22Rv1 (cell line): ENCODE results near the gene RFC5.
"Not testable (repeated sequence)": the region's sequence is repeated elsewhere in the genome, so short reads cannot be mapped to it uniquely, and the experiment has no call there.

Experiments
- H3K27ac ChIP-seq: fragments of 450-650 bp; 2 replicates; pipeline ENCODE4 v1.5.1; 2017
- ZFX ChIP-seq: fragments of 450-650 bp; IDR thresholded peaks from 2 replicates; pipeline ENCODE4 v1.6.1; 2017; ENCODE audit warnings: antibody characterized with exemption, borderline replicate concordance
- TF ChIP-seq, protein P1 (sequence below): fragments of 450-650 bp; IDR thresholded peaks from 2 replicates; pipeline ENCODE4 v1.5.1; 2017; ENCODE audit warnings: mild to moderate bottlenecking

Gene RFC5

DNA sequence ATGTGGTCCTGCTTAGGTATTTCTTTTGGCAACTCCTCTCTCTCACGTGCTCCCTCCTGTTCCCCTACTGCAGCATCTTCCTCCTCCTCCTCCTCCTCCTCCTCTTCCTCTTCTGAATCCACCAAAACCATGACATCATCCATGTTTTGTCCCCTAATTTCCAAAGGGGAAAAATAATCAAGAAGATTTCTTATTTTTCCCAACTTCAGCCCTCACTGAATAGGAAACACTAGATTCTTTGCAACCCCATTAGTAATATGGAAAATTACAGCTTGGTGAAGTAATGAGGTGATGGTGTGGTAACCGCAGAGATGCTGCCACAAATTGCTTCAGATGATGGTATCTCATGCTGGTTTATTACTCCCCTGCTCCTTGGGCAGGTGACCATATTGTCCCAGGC is 51.9 kb downstream of the RFC5 start:
- H3K27ac ChIP-seq: no peak overlapping the region
- TF ChIP-seq ZFX: no peak
- TF ChIP-seq, protein P1, sequence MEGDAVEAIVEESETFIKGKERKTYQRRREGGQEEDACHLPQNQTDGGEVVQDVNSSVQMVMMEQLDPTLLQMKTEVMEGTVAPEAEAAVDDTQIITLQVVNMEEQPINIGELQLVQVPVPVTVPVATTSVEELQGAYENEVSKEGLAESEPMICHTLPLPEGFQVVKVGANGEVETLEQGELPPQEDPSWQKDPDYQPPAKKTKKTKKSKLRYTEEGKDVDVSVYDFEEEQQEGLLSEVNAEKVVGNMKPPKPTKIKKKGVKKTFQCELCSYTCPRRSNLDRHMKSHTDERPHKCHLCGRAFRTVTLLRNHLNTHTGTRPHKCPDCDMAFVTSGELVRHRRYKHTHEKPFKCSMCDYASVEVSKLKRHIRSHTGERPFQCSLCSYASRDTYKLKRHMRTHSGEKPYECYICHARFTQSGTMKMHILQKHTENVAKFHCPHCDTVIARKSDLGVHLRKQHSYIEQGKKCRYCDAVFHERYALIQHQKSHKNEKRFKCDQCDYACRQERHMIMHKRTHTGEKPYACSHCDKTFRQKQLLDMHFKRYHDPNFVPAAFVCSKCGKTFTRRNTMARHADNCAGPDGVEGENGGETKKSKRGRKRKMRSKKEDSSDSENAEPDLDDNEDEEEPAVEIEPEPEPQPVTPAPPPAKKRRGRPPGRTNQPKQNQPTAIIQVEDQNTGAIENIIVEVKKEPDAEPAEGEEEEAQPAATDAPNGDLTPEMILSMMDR: no peak

DNA sequence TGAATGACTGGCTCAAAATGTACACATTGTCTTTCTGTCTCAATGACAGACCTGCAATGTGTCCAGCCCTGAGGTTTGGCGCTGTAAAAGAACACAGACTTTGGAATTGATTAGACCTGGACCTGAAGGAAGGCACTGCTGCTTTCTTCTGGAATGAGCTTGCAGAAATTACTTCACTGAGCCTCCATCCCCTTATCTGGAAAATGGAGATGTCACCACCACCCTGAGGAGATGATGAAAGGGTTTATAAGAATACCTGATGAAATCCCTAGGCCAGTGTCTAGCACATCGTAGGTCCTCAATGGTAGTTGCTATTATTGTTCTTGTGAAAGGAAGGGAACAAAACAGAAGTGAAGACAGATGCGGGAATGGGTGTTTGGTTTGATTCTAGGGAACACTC is 54.1 kb downstream of the RFC5 start:
- TF ChIP-seq, protein P1: no peak
- no peak for TF ChIP-seq ZFX
- H3K27ac ChIP-seq: no peak overlapping the region

DNA sequence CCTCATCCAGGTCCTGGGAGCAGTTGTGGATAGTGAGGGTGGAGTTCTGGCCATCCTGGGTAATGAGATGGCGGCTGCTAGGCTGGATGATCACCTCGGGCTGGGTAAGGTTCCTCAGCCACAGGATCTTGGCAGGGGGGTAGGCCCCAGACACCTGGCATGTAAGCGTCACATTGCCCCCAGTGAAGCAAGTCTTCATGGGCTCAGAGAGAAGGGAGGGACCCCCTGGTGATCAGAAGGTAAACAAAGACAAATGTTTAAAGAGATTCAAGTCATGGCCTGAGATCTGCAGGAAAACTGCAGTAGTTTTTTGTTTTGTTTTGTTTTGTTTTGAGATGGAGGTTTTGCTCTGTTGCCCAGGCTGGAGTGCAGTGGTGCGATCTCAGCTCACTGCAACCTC is 57.3 kb downstream of the RFC5 start:
- TF ChIP-seq ZFX: no peak
- TF ChIP-seq, protein P1: no peak
- no peak overlapping the region for H3K27ac ChIP-seq

DNA sequence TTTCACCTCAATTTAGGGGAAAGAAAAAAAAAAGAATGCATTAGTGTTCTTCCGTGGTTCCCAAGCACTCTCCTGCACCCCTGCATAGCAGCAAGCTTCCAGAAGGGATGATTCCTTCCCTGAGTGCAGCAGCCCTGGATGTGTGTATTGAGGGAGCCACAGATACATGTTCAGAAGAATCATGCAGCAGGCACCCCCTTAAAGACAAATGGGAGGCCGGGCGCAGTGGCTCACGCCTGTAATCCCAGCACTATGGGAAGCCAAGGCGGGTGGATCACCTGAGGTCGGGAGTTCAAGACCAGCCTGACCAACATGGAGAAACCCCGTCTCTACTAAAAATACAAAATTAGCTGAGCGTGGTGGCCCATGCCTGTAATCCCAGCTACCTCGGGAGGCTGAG is 65.0 kb downstream of the RFC5 start:
- H3K27ac ChIP-seq: not testable (repeated sequence)
